GM18907 (cell line): Measurements from ENCODE around the gene KRT39.
"Not testable (repeated sequence)": the region's sequence is repeated elsewhere in the genome, so short reads cannot be mapped to it uniquely, and the experiment has no call there.

Source experiments
- ATAC-seq: cut with Tn5 transposase; IDR thresholded peaks from one replicate; pipeline ENCODE4 v1.9.1; 2021; ENCODE audit warnings: mild to moderate bottlenecking, moderate library complexity; ENCODE audit not compliant: unreplicated experiment

KRT39 gene

GRCh38 chr17:40944531-40944930 is 22.2 kb downstream of the KRT39 start:
- no peak for ATAC-seq

- ATAC-seq, result no peak
Observed at GRCh38 chr17:40942553-40942952, 24.2 kb downstream of the KRT39 start.

- no peak for ATAC-seq
Observed at GRCh38 chr17:40940266-40940665, 26.5 kb downstream of the KRT39 start.

GRCh38 chr17:40938981-40939380 is 27.8 kb downstream of the KRT39 start:
- no peak for ATAC-seq

GRCh38 chr17:40937384-40937819 is 29.3 kb downstream of the KRT39 start, which contains the start of gene KRT23:
Gene KRT23 (minus strand): TSS chr17:40937646. CDS start chr17:40936603, 1,043 bp downstream.
- no peak for ATAC-seq

- no peak for ATAC-seq
Observed at GRCh38 chr17:40936976-40937375, 29.8 kb downstream of the KRT39 start.

- no peak for ATAC-seq
Observed at GRCh38 chr17:40936437-40936971, 30.2 kb downstream of the KRT39 start.

- no peak for ATAC-seq
Observed at GRCh38 chr17:40935624-40936023, 31.1 kb downstream of the KRT39 start.

GRCh38 chr17:40932608-40933007 is 34.1 kb downstream of the KRT39 start:
- ATAC-seq, result no peak

- no peak for ATAC-seq
Observed at GRCh38 chr17:40931311-40931710, 35.4 kb downstream of the KRT39 start.

GRCh38 chr17:40926341-40926740 is 40.4 kb downstream of the KRT39 start:
- ATAC-seq, result no peak

GRCh38 chr17:40922239-40922638 is 44.5 kb downstream of the KRT39 start:
- ATAC-seq, result no peak

- no peak for ATAC-seq
Observed at GRCh38 chr17:40921026-40921425, 45.7 kb downstream of the KRT39 start.

GRCh38 chr17:40917116-40917515 is 49.6 kb downstream of the KRT39 start:
- not testable (repeated sequence) for ATAC-seq

GRCh38 chr17:40916366-40916765 is 50.4 kb downstream of the KRT39 start:
- ATAC-seq, result no peak

GRCh38 chr17:40915721-40916256 is 51.0 kb downstream of the KRT39 start:
- ATAC-seq, result no peak

- ATAC-seq, result no peak
Observed at GRCh38 chr17:40915199-40915661, 51.5 kb downstream of the KRT39 start.

- no peak for ATAC-seq
Observed at GRCh38 chr17:40914075-40914855, 52.5 kb downstream of the KRT39 start.

GRCh38 chr17:40912486-40913210 is 54.1 kb downstream of the KRT39 start:
- no peak for ATAC-seq

- ATAC-seq, result no peak
Observed at GRCh38 chr17:40910441-40910841, 56.3 kb downstream of the KRT39 start.

GRCh38 chr17:40909755-40910154 is 57.0 kb downstream of the KRT39 start:
- no peak for ATAC-seq
